Urothelium cell line (cell line): ENCODE results near the gene TOLLIP.
"Not testable (repeated sequence)": the region's sequence is repeated elsewhere in the genome, so short reads cannot be mapped to it uniquely, and the experiment has no call there.

Source experiments
- DNase-seq: peaks from one replicate; pipeline ENCODE4 v3.0.0; 2011; ENCODE audit warnings: low spot score, mixed read lengths
- FAIRE-seq: peaks from 2 replicates; lab custom pipeline; 2011; peaks lifted over from hg19 to GRCh38; lab: Jason Lieb, UNC

Gene TOLLIP

DNA sequence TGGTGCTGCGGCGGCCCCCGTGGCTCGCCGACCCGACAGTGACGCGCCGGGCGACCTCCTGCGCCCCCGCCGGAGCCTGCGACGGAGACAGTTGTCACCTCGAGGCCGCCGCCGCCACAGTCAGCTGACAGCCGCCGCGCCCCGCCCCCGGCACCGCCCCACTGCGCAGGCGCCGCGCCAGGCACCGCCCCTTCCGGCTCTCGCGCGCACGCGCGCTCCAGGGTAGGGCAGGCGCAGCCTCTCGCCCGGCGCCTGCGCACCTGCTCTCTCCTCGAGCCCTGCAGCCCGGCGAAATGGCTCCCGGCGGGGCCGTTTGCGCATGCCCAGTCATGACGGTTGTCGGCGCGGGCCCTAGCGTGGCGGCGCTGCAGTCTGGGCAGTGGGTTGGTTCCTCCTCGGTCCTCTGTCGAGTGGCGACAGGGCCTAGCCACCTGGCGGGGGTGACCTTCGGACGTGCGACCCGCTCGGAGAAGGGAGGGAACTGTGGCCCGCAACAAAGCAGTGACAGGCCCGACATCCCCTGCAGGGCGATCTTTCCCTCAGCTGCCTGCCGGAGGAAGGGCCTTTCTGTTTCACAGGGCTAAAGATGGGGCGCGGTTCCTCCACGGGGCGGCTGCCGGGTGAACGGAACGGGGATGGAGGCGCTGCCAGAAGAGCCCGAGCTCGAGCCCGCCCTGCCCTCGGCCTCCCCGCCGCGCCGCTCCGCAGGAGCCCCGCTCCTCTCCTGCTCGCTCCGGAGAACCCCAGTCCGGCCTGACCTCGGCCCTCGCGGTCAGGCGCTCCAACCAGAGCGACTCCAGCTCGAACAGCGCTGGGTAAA, at the start of gene TOLLIP:
Gene TOLLIP, minus strand, starts transcription at position 135 of the 820 bp plus-strand sequence. Its CDS starts 134 bp downstream, at position 1.
- FAIRE-seq: no peak
- peak; percentile 99 for DNase-seq

DNA sequence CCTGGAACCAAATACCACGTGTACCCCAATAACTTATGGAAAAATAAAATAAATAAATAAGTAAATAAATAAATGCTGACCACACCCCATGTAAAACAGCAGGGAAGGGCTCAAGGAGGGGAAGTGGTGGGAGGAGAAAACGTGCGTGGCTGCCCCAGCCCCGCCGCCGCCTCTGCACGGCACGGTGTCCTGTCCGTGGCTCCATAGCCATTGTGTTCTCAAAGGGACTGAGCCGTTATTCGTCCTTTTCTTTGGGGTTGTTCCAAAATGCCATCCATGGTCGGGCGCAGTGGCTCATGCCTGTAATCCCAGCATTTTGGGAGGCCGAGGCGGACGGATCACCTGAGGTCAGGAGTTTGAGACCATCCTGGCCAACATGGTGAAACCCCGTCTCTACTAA, 49.5 kb upstream of the TOLLIP start:
- FAIRE-seq, DNase-seq: not testable (repeated sequence)

DNA sequence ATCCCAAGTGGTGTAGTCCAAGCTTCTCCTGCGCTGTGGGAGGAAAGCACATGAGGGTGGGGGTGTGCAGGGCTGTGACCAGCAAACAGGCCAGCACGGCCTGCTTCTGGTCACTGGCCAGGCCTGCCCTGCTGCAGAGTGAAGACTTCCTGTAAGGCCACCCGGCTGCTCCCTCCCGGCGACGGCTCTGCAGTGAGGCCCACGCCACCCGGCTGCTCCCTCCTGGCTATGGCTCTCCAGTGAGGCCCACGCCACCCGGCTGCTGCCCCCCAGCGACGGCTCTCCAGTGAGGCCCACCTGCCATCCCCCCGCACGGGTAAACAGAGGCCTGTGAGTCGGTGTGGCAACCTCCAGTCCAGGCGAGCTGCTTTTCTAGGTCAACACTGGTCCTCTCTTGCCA, 48.9 kb upstream of the TOLLIP start:
- DNase-seq (no peak), FAIRE-seq (no peak)

DNA sequence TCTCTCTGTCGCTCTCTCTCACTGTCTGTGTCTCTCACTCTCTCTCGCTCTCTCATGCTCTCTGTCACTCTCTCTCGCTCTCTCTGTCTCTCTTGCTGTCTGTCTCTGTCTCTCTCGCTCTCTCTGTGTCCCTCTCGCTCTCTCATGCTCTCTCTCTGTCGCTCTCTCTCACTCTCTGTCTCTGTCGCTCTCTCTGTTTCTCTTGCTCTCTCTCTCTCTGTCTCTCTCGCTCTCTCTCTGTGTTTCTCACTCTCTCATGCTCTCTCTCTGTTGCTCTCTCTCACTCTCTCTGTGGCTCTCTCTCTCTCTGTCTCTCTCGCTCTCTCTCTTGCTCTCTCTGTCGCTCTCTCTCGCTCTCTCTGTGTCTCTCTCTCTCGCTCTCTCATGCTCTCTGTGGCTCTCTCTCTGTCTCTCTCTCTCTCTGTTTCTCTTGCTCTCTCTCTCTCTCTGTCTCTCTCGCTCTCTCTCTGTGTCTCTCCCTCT, 47.1 kb upstream of the TOLLIP start:
- DNase-seq (no peak), FAIRE-seq (no peak)

DNA sequence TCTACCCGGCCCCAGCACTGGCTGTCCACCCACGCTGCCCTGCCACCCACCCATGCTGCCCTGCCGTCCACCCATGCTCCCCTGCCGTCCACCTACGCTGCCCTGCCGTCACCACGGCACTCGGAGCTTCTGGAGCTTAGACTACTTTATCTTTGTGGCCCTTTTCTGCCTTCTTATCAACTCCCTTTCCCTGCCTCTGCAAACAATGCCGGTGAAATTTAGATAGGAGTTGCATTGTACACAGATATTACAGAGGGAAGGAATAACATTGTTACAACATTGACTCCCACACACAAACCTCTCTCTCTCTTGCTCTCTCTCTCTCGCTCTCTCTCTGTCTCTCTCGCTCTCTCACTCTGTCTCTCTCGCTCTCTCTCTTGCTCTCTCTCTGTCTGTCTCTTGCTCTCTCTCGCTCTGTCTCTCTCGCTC, 46.6 kb upstream of the TOLLIP start:
- FAIRE-seq: no peak
- no peak for DNase-seq

DNA sequence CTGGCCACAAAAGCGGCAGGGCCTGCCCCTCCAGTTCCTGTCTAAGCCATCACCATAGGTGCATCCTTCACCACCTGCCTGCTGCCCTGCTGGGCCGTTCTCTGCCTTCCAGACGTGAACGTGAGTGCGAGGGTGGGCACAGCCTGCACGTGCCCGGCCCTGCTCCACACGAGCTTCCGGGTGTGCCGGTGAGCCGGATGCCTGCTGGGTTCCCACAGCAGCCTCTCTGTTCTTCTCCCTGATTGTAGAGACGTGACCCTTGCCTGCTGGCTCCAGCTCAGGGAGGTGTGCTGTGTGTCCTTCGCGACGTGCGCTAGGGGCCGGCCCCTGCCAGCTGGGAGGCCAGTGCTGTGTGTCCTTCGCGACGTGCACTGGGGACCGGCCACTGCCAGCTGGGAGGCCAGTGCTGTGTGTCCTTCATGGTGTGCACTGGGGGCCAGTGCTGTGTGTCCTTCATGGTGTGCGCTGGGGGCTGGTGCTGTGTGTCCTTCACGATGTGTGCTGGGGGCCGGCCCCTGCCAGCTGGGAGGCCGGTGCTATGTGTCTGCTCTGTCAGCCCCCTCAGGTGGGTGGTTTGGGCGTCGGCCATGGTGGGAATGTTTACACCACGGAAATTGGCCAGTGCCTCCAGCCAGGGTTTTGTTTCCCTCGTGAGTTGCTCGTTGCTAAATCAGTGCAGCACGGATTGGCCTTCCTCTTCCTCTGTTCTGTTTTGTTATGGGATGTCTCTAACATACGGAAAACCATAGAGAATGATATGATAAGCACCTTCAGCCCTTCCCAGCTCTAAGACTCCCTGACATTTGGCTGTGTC, 44.9 kb upstream of the TOLLIP start:
- no peak for DNase-seq
- FAIRE-seq: no peak

DNA sequence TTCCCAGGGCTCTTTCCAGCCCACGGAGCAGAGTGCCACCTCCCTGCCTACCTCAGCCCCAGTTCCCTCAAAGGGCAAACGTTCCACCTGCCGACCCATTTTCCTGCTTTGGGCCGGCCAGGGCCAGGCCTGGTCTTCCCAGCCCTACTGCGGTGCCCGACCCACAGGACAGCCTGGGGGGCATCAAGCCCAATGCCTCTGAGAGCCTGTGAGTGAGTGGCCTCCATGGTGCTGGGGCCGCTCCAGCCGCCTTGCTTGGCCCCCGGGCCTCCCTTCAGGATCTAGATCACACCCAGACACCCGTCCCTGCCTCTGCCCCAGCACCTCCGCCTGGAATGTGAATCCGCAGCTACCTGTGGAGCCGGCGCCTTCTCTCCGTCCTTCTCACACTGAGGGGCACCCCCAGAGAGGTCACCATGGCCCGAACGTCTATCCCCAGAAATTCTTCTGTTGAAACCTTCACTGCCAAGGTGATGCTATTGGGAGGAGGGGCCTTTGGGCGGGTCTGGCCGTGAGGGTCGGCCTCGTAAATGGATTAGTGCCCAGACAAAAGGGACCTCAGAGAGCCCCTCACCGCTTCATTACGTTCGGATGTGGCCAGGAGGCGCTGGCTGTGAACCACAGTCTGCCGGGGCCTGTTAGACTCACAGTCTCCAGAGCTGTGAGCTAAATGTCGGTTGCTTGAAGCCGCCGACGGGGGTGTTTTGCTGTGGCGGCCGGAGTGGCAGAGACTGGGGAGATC, 44.1 kb upstream of the TOLLIP start:
- FAIRE-seq: no peak

DNA sequence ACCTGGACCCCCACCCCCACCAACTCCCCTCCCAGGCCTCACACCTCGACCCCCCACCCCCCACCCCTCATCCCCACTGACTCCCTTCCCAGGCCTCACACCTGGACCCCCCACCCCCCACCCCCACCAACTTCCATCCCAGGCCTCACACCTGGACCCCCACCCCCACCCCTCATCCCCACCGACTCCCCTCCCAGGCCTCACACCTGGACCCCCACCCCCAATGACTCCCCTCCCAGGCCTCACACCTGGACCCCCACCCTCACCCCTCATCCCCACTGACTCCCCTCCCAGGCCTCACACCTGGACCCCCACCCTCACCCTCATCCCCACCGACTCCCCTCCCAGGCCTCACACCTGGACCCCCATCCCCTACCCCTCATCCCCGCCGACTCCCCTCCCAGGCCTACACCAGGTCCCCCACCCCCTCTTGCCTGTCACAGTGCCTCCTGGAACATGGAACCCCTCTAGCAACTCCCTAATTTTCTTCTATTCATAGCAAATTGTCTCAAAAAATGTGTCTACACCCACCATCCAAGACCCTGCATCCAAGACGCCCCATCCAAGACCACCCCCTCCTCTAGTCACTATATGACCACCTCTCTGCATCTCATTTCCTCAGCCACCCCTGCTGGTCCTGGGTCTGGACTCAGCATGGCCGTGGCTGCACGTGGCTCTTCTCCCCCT, 43.4 kb upstream of the TOLLIP start:
- DNase-seq (no peak), FAIRE-seq (no peak)

More for the DNA sequence above, 44.1 kb upstream of the TOLLIP start:
- no peak for DNase-seq

DNA sequence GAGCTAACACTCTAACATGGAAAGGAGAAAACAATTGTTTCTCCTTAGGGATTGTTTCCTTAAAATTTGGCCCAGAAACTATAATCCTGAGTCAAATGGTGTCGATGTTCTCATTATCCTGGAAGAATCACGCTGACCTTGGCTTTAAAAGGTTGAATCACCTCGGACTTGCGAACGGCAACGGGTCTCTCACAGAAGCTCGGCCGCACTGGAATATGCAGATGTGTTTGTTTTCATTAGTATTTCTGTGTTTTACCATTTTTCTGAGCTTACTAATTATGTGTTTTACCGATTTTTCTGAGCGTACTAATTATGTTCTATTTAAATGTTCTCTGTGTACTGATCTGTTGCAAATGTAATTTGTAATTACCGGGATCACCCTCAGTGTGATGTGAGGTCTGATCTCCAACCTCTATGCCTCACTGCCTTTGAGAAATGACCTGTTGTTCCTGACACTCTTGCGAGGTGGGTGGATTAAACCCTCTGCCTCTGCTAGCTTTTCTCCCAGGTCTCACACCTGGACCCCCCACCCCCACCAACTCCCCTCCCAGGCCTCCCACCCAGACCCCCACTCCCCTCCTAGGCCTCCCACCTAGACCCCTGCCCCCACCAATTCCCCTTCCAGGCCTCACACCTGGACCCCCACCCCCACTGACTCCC, 42.0 kb upstream of the TOLLIP start:
- no peak for FAIRE-seq
- DNase-seq: no peak

DNA sequence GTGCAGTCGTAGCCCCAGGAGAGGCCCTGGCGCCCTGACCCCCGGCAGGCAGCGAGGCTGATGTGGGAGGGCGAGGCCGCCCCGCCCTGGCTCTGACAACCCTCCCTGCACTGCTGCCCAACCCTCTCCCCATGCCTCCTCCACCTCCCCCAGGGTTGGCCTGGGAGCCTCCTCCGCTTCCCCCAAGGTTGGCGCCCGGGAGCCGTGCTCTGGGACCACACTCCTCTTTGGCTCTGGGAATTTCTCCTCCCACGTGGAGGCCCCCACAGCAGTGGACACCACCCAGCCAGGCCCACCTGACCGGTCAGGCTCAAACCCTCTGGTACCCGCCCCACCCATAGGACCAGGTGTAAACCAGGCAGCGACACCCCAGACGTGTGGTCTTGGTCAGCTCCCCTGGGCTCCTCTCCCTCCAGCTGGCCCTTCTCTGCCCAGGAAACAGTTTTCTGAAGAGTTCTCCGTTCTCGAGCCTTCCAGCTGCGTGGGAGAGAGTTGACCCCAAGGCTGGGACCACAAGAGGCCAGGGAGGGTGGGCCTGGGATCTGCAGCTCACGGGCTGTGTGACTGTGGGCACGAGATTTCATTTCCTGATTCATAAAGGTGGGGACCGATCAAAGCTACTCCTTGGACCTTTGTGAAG, 40.8 kb upstream of the TOLLIP start:
- FAIRE-seq (no peak), DNase-seq (no peak)

DNA sequence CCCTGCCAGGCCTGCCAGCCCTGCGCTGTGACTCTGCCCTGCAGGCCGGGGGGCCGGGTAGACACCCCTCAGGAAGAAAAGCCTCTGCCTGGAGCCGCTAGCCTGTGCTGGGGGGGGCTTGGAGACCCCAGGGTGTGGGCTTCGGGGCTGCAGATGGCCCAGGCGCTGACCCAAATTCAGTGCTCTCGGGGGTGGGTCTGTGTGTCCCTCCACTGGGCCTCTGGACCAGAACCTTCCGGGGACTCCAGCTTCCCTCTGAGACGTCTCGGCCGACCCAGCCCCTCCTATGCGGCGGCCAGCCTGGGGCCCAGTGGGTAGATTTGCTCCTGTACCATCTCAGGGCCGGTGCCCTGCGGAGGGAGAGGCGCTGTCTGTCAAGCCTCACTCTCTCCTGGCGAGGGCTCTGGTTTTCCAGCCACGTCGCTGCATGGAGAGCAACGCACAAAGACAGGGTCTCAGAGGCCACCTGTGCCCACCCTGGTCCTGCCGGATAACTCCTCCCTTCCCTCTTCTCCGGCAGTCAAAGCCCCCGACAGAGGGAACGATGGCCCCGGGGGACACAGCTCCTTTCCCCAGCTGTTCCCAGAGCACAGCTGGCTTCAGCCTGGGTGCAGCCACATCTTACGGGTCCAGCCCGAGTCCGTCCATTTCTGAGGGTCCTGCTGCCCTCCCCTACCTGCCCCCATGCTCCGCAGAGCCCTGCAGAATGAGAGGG, 40.1 kb upstream of the TOLLIP start:
- FAIRE-seq (no peak), DNase-seq (no peak)

DNA sequence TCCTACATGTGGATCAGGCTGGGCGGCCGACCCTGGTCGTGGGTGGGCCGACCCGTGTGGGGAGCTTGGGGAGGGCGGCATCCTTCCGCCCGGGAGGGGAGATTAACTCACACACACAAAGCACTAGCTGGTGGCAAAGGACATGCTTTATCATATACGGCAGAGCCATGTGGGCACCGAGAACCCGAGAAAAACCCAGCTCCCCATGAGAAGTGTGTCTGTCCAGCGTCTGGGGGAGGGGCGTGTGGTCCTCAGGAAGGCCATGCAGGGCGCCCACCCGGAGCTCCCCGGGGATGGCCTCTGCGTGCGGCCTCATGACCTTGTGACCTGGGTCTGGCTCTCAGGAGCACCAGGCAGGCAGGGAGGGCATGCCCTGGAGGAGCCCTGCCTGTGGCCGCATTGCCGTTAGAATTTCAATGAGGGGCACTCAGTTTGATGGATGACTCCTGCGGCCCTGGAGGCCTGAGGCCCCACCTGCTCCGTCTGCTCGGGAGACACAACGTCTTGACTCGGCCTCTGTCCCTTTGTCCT, 39.4 kb upstream of the TOLLIP start:
- DNase-seq (no peak), FAIRE-seq (no peak)

DNA sequence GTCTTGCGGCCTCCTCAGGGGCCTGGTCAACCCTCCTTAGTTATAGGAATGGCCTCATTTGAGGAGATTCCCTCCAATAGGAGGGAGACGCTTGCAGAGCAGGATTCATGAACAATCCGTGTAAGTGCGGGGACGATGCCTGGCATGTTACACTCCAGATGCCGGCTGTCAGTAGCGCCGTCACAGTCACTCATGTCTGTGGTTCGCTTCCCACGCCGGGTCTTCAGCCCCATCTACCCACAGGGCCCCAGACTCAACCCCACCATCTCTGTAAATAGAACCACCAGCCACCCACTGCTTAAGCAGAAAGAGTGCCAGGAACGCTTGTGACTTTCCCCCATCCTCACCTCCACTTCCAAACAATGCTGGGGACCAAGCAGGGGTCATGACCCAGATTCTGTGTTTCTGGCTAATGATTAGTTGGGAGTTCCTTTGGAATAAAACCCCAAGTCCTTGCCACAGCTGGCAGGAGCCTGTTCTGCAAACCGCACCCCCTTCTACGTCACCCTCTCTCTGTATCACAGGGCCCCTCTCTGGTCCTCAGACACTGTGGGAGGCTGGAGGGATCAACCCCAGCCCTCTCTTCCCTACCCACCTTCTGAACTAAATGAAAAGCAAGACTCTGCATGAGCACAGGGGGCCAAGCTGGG, 38.8 kb upstream of the TOLLIP start:
- DNase-seq (no peak), FAIRE-seq (no peak)

DNA sequence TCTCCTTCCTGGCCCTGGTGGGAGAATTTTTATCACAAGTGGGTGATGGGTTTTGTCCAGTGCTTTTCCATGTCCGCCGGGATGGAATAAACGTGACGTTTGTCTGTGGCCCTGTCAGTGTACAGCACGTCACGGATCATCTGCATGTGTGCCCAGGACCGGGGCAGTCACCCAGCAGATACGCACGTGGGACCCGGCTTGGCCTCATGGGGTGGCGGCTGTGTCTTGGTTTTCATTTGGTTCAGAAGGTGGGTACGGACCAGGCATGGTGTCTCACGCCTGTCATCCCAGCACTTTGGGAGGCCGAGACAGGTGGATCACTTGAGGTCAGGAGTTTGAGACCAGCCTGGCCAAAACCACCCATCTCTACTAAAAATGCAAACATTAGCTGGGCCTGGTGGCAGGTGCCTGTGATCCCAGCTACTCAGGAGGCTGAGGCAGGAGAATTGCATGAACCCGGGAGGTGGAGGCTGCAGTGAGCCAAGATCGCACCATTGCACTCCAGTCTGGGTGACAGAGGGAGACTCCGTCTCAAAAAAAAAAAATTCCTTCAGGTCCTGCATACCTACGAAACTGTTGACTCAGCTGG, 38.1 kb upstream of the TOLLIP start:
- not testable (repeated sequence) for DNase-seq, FAIRE-seq

DNA sequence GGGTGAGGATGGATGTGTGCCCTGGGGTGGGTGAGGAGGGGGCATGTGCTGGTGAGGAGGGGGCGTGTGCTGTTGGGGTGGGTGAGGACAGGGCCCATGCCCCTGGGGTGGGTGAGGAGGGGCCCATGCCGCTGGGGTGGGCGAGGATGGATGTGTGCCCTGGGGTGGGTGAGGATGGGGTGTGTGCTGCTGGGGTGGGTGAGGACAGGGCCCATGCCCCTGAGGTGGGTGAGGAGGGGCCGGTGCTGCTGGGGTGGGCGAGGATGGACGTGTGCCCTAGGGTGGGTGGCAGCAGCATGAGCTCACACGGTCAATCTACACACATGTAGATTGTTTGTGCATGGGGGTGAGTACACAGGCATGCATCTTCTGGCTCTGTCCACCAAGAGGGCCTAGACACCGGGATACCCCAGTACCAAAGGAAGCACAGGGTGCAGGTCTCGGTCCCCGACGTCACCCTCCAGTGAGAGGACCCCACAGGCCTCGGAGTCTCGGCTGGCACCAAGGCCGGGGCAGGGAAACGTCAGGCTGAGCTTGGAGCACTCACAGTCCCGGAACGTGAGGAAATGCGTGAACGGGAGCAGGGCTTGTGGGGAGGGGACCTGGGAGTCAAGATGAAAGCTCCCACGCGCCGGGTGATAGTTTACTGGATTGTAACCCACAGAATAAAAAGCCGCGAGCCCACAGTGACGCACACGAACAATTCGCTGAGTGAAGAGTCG, 37.4 kb upstream of the TOLLIP start:
- DNase-seq: no peak
- no peak for FAIRE-seq

DNA sequence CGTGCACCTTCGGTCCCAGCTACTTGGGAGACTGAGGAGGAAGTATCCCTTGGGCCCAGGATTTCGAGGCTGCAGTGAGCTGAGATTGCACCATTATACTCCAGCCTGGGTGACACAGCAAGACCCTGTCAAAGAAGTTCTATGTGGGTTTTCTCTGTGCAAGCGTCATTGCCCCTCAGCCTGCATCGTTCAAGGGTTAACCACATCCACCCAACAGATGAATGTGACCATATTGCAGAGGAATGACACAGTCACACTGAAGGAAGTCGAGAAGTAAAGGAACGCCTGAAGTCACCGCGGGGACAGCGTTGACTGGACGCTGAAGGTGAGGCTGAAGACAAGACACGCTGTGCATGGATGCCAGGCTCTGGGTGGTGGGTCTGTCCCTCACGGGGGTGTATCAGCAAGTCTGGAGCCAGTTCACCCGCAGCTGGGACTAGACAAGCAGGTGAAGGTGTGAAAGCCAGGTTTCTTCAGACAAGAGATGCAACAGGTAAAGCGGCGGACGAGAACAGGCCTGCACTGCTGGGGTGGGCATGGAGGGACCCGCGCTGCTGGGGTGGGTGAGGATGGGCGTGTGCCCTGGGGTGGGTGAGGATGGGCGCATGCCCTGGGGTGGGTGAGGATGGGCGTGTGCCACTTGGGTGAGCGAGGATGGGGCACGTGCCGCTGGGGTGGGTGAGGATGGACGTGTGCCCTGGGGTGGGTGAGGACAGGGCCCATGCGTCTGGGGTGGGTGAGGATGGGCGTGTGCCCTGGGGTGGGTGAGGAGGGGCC, 36.5 kb upstream of the TOLLIP start:
- DNase-seq (no peak), FAIRE-seq (no peak)
